Caco-2 (cell line): ENCODE data around the gene ZIC1. TPM values are rescaled to one million over a fixed set of nuclear protein-coding genes. Genes with fewer than 3 reads are reported as not detected.

Experiments
- BruUV-seq: library from RNA; stranded (reverse); fragments of 400-500 nt; replicated peaks from 2 replicates; lab custom pipeline; 2021; lab: Mats Ljungman, UMichigan
- CTCF ChIA-PET: fragments of 300-600 bp; sonication (Branson Sonifier 250); formaldehyde crosslinking; loops from one replicate; lab custom pipeline; 2022; ENCODE audit warnings: antibody characterized with exemption; lab: Charles Lee
- POLR2A ChIA-PET: fragments of 300-600 bp; sonication (Branson Sonifier 250); formaldehyde crosslinking; loops from one replicate; lab custom pipeline; 2022; ENCODE audit warnings: antibody characterized with exemption; lab: Charles Lee
- DNase-seq, 2 experiments: peaks; one replicate each; pipeline versions ENCODE4 v3.0.0 to v3.0.0-alpha.2; 2020 to 2022
- H3K27me3 ChIP-seq: replicated peaks from 2 replicates; pipeline ENCODE4 v1.6.0; 2011; ENCODE audit warnings: low read length; ENCODE audit not compliant: control insufficient read depth, insufficient read depth
- H3K36me3 ChIP-seq: 2 replicates; pipeline ENCODE4 v1.5.1; 2011; ENCODE audit warnings: low read length; ENCODE audit not compliant: control insufficient read depth, insufficient read depth
- H3K4me1 ChIP-seq: fragments of 250-450 bp; sonication (Bioruptor Pico); 2 replicates; pipeline ENCODE4 v1.5.1; 2020; ENCODE audit warnings: mild to moderate bottlenecking
- H3K4me3 ChIP-seq: 2 replicates; pipeline ENCODE4 v1.5.1; 2011; ENCODE audit warnings: low read depth, mild to moderate bottlenecking, control low read depth, low read length
- H3K9me3 ChIP-seq: fragments of 250-450 bp; sonication (Bioruptor Pico); 2 replicates; pipeline ENCODE4 v1.5.1; 2020; ENCODE audit warnings: mild to moderate bottlenecking, moderate library complexity
- H3K27ac Mint-ChIP-seq: one replicate; pipeline ENCODE4 v1.8.0; 2022; ENCODE audit warnings: mixed read lengths; ENCODE audit not compliant: unreplicated experiment
- H3K27me3 Mint-ChIP-seq: one replicate; pipeline ENCODE4 v1.8.0; 2022; ENCODE audit warnings: mixed read lengths; ENCODE audit not compliant: insufficient read depth, unreplicated experiment
- H3K36me3 Mint-ChIP-seq: one replicate; pipeline ENCODE4 v1.8.0; 2022; ENCODE audit warnings: mild to moderate bottlenecking, mixed read lengths; ENCODE audit not compliant: insufficient read depth, unreplicated experiment
- H3K4me1 Mint-ChIP-seq: one replicate; pipeline ENCODE4 v1.8.0; 2022; ENCODE audit warnings: low read depth, mixed read lengths; ENCODE audit not compliant: unreplicated experiment
- H3K4me3 Mint-ChIP-seq: one replicate; pipeline ENCODE4 v1.8.0; 2022; ENCODE audit warnings: mild to moderate bottlenecking, moderate library complexity, mixed read lengths; ENCODE audit not compliant: unreplicated experiment
- H3K9me3 Mint-ChIP-seq: one replicate; pipeline ENCODE4 v1.8.0; 2022; ENCODE audit warnings: mixed read lengths; ENCODE audit not compliant: unreplicated experiment
- intact Hi-C: fragments of 100-400 bp; cut with micrococcal nuclease; formaldehyde crosslinking; loops from one replicate; pipeline ENCODE4 v1.10.0; 2022; ENCODE audit not compliant: unreplicated experiment
- total RNA-seq: library from RNA; stranded (reverse); gene quantifications from 2 replicates; pipeline ENCODE4 v1.2.3, GENCODE V29; 2022
- TF ChIP-seq, protein P1 (sequence below), 2 experiments: fragments of 200-600 bp in 1 of 2; IDR thresholded peaks; 1 replicate in 1 of 2; 2 replicates in 1 of 2; pipeline versions ENCODE4 v1.5.1 to v1.8.0; 2011 to 2022; ENCODE audit warnings: antibody characterized with exemption in 1 of 2, control low read depth in 1 of 2, inconsistent platforms in 1 of 2, low read depth in 1 of 2, low read length in 1 of 2, mild to moderate bottlenecking in 1 of 2, moderate library complexity in 1 of 2; ENCODE audit not compliant: insufficient read depth in 1 of 2, severe bottlenecking in 1 of 2, unreplicated experiment in 1 of 2

The ZIC1 gene
- total RNA-seq, 1 experiment from 2014 or later: not detected

DNA sequence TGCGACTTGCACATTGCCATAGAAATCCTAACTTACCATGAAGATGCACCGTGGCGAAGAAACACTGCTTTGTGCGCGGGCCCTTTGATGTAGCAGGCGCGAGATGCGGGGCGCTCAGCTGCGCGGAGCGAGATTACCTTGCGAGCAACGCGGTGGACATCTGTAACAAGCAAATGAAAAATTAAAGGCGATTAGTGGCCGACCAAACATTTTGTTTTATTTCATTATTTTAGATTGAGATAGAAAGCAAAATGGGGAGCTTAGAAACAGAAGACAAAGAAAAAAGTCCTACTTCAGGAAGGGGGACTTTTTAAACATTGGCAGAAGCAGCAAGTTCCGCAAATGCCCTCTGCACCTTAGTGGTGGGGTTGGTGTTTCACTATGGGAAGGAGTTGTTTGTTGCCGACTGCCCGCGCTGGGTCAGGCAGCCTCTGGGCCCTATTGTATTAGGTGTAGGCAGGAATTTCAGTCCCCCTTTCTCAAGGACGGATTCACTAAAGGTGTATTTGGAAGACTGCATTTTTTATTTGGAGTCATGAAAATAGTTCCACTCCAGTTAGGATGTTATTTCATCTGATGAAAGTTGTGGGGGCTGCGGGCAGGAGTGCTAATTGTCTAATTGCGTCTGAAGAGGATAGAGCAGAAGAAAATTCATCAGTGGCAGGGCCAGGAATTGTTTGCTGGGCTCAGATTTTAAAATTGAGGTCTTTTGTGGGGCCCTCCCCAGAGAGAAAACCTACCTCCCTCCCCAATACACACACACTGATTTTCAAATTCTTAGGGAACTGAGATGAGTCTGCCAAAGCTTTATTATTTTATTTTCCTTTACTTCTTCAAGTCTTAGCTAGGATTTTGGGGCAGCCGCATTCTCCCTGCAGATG lies 20.2 kb upstream of the ZIC1 start:
- Mint-ChIP-seq H3K27ac (no peak overlapping the region), H3K4me1 (no peaks in the 10 kb centered on the region), H3K27me3 (no peaks in the 10 kb centered on the region), H3K9me3 (no peaks in the 10 kb centered on the region), H3K4me3 (no peak overlapping the region), H3K36me3 (no peaks in the 10 kb centered on the region)
- no peaks in the 10 kb centered on the region for H3K36me3 ChIP-seq
- intact Hi-C loops: no loop called here
- no peaks in the 10 kb centered on the region for H3K27me3 ChIP-seq
- H3K4me3 ChIP-seq: no peak overlapping the region
- ChIA-PET CTCF (no interaction called here), POLR2A (no interaction called here)
- no TSS peak for BruUV-seq
- no peak for DNase-seq
- no peaks in the 10 kb centered on the region for H3K4me1 ChIP-seq
- H3K9me3 ChIP-seq: no peaks in the 10 kb centered on the region
- TF ChIP-seq, protein P1, sequence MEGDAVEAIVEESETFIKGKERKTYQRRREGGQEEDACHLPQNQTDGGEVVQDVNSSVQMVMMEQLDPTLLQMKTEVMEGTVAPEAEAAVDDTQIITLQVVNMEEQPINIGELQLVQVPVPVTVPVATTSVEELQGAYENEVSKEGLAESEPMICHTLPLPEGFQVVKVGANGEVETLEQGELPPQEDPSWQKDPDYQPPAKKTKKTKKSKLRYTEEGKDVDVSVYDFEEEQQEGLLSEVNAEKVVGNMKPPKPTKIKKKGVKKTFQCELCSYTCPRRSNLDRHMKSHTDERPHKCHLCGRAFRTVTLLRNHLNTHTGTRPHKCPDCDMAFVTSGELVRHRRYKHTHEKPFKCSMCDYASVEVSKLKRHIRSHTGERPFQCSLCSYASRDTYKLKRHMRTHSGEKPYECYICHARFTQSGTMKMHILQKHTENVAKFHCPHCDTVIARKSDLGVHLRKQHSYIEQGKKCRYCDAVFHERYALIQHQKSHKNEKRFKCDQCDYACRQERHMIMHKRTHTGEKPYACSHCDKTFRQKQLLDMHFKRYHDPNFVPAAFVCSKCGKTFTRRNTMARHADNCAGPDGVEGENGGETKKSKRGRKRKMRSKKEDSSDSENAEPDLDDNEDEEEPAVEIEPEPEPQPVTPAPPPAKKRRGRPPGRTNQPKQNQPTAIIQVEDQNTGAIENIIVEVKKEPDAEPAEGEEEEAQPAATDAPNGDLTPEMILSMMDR (IDR thresholded peaks at IDR 0.05; ENCODE audit: insufficient read depth in 1 of 2, low read depth in 1 of 2, low read length in 1 of 2, severe bottlenecking in 1 of 2, unreplicated experiment in 1 of 2): no peak

DNA sequence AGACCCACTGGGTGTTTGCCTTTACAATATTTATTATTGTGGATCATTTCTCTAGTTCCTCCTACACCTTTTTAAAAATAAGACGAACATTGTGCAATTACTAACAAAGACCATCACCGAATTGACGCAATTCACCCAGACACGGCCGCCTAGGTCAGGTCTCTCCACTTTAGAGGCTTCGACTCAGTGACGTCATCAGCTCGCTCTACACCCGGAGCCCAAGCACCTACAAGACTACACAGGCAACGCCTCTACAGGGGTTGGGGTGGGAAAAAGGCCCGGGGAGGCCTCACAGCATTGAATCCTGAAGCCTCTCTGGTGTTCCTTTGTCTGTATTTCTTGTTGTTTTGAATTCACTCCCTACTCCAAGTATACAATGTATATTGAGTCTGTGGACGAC lies 19.4 kb upstream of the ZIC1 start:
- H3K36me3 ChIP-seq: no peaks in the 10 kb centered on the region
- H3K4me1 ChIP-seq: no peaks in the 10 kb centered on the region
- TF ChIP-seq, protein P1 (IDR thresholded peaks at IDR 0.05; ENCODE audit: insufficient read depth in 1 of 2, low read depth in 1 of 2, low read length in 1 of 2, severe bottlenecking in 1 of 2, unreplicated experiment in 1 of 2): no peak
- Mint-ChIP-seq H3K4me3 (no peak overlapping the region), H3K36me3 (no peaks in the 10 kb centered on the region), H3K27me3 (no peaks in the 10 kb centered on the region), H3K9me3 (no peaks in the 10 kb centered on the region), H3K4me1 (no peaks in the 10 kb centered on the region), H3K27ac (no peak overlapping the region)
- H3K9me3 ChIP-seq: no peaks in the 10 kb centered on the region
- CTCF ChIA-PET: no interaction called here
- POLR2A ChIA-PET: no interaction called here
- intact Hi-C loops: no loop called here
- DNase-seq: no peak
- no TSS peak for BruUV-seq
- no peak overlapping the region for H3K4me3 ChIP-seq
- H3K27me3 ChIP-seq: no peaks in the 10 kb centered on the region

DNA sequence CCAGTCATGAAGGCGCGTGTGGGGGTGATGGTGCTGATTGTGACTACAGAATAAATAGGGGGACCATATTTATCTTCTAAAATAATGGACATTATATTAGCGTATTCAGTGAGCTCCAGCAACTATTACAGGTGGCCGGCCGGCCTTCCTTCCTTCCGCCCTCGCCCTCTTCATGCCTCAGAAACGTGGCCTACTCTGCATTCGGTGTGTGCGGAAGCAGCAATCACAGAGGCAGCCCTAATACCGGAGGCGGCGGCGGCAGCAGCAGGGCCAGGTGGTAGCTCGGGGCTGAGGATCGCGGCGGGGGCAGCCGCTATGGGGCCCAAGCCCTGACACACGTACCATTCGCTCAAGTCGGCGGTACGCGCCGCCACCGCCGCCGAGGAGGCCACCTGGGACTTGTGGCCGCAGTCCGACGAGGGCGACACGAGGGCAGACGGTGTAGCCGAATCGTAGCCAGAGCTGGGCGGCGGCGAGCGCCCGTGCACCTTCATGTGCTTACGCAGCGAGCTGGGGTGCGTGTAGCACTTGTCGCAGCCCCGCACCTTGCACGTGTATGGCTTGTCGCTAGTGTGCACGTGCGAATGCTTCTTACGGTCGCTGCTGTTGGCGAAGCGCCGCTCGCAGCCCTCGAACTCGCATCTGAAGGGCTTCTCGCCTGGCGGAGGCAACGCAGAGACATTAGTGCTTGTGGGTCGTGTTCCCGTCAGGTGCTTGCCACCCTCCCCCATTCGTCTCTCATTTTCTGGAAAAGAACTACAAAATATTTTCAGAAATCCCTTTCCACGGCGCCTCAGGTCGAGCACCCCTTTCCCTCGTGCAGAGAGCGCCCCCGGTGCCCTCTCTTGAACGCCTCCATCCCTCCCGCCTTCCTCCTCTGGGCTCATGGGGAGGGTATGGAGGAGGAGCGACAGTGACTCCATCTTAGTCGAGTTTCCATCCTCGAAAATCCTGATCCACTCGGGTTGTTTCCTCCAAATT lies 18.3 kb upstream of the ZIC1 start:
- Histone ChIP-seq H3K27me3 (no peaks in the 10 kb centered on the region), H3K4me1 (no peaks in the 10 kb centered on the region), H3K9me3 (no peaks in the 10 kb centered on the region), H3K36me3 (no peaks in the 10 kb centered on the region), H3K4me3 (no peak overlapping the region)
- no TSS peak for BruUV-seq
- DNase-seq: no peak
- Mint-ChIP-seq H3K4me1 (no peaks in the 10 kb centered on the region), H3K27ac (no peak overlapping the region), H3K27me3 (no peaks in the 10 kb centered on the region), H3K36me3 (no peaks in the 10 kb centered on the region), H3K9me3 (no peaks in the 10 kb centered on the region), H3K4me3 (no peak overlapping the region)
- intact Hi-C loops: no loop called here
- POLR2A ChIA-PET: no interaction called here
- CTCF ChIA-PET: no interaction called here
- TF ChIP-seq, protein P1 (IDR thresholded peaks at IDR 0.05; ENCODE audit: insufficient read depth in 1 of 2, low read depth in 1 of 2, low read length in 1 of 2, severe bottlenecking in 1 of 2, unreplicated experiment in 1 of 2): no peak
